NCI-H345 treated with DMSO at 0.1 percent for 48 hours (cell line): ENCODE results near the gene NFATC2IP.

Experiments used
- DNase-seq: peaks from one replicate; lab custom pipeline; 2025; ENCODE audit not compliant: unreplicated experiment; lab: John Stamatoyannopoulos, UW

Gene NFATC2IP

DNA sequence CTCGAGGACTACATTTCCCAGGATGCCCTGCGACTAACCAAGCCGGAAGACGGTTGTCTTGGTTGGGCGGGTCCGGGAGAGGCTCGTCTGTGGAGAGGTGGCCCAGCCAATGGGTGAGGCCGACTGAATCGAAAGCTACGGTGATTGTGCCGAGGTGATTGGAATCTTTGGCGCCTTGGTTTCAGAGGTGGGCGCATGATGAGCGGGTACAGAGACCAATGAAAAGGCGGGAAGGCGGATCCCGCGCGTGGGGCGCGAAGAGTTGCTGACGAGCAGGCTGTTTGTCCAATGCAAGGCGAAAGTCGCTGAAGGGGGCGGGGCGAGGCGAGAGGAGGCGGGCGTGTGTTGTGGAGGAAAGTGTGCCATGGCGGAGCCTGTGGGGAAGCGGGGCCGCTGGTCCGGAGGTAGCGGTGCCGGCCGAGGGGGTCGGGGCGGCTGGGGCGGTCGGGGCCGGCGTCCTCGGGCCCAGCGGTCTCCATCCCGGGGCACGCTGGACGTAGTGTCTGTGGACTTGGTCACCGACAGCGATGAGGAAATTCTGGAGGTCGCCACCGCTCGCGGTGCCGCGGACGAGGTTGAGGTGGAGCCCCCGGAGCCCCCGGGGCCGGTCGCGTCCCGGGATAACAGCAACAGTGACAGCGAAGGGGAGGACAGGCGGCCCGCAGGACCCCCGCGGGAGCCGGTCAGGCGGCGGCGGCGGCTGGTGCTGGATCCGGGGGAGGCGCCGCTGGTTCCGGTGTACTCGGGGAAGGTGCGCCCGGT, at the start of gene NFATC2IP:
Gene NFATC2IP, plus strand, starts transcription at position 290 of the 762 bp plus-strand sequence. Its CDS starts 75 bp downstream, at position 365.
- DNase-seq: peak; percentile 100

DNA sequence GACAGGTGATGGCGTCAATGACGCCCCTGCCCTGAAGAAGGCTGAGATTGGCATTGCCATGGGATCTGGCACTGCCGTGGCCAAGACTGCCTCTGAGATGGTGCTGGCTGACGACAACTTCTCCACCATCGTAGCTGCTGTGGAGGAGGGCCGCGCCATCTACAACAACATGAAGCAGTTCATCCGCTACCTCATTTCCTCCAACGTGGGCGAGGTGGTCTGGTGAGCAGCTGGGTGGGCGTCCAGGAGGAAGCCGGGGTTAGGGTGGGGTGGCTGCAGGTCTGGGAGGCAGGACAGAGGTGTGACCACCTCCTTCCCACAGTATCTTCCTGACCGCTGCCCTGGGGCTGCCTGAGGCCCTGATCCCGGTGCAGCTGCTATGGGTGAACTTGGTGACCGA, 48.9 kb upstream of the NFATC2IP start:
- no peak for DNase-seq

DNA sequence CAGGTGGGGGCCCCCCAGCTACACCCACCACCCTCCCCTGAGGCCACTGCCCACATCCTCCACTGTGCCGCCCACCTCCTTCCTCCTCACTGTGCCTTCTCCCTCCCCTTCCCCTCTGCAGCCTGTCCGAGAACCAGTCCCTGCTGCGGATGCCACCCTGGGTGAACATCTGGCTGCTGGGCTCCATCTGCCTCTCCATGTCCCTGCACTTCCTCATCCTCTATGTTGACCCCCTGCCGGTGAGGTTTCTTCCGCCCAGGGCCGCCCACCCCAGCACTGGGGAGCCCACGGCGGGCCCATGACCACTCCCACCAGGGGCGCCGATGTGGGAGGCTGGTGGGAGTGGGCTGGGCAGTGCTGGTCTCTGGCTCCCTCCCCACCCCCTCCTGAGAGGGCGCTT, 47.8 kb upstream of the NFATC2IP start:
- no peak for DNase-seq

DNA sequence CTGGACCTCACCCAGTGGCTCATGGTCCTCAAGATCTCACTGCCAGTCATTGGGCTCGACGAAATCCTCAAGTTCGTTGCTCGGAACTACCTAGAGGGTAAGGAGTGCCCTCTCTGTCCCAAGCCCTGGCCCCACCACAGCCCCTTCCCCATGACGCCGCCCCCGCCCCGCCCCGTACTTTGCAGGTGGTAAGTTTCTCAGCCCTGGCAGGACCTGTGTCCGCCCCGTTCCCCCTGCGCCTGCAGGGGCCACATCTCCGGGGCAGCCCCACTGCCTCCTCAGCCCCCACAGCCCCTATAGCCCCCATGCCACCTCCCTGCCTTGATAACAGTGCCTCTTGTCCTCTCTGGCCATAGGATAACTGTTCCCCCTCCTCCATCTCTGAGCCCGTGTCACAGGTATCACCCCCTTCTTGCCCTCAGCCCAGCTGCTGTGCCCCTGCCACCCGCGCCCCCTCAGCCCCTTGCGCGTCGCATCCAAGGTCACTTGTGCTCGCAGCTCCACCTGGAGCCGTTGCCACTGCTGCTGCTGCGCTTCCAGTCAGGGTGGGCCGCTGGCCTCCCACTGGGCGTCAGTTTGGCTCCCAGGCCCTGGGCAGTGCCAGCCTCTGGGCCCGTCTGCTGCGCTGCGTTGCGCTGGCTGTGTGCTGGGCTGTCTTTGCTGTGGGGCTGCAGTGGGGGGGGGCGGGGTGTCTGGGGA, 47.2 kb upstream of the NFATC2IP start:
- no peak for DNase-seq

DNA sequence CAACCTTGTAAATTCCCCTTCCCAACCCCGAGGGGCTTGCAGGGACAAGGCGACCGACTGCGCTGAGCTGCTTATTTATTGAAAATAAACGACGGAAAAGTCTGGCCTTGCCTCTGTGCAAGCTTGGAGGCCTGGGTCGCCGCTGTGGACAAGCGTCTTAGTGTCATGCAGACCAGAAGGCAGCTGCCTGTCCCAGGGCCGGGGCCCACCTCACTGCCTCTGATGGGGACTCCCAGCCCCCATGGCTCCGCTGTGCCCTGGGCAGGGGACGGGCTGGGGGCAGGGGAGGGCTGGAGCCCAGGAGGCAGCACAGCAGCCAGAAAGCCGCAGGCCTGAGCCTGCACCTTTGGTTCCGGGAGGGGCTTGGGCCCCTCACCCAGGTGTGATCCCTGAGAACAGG, 46.4 kb upstream of the NFATC2IP start:
- DNase-seq: no peak

GRCh38 chr16:28904828-28905227, 45.9 kb upstream of the NFATC2IP start:
- no peak for DNase-seq

GRCh38 chr16:28905229-28905754, 45.4 kb upstream of the NFATC2IP start:
- DNase-seq: no peak

DNA sequence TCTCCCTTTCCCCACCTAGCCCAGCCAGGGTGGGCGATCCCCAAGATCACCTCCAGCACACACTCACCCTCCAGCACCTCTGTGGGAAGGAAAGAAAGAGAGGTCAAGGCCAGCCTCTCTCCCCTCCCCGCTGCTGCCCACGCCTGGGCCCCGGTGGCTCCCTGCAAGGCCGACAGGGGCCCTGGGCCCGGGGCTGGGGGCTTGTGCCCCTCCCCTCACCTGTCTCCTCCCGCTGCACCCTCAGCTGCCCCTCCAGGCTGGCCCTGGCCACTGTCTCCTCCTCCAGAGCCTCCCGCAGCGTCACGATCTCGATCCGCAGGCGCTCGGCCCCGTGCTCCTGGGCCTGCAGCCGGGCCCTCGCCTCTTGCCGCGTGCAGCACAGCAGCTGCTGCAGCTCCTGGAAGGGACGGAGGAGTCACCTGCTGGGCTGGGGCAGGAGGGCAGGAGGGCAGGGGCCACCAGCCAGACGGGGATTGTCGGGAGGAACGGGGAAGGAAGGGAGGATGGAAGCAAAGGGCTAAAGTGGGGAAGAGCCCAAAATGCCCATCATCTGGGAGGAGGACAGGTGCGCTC, 44.9 kb upstream of the NFATC2IP start:
- no peak for DNase-seq

DNA sequence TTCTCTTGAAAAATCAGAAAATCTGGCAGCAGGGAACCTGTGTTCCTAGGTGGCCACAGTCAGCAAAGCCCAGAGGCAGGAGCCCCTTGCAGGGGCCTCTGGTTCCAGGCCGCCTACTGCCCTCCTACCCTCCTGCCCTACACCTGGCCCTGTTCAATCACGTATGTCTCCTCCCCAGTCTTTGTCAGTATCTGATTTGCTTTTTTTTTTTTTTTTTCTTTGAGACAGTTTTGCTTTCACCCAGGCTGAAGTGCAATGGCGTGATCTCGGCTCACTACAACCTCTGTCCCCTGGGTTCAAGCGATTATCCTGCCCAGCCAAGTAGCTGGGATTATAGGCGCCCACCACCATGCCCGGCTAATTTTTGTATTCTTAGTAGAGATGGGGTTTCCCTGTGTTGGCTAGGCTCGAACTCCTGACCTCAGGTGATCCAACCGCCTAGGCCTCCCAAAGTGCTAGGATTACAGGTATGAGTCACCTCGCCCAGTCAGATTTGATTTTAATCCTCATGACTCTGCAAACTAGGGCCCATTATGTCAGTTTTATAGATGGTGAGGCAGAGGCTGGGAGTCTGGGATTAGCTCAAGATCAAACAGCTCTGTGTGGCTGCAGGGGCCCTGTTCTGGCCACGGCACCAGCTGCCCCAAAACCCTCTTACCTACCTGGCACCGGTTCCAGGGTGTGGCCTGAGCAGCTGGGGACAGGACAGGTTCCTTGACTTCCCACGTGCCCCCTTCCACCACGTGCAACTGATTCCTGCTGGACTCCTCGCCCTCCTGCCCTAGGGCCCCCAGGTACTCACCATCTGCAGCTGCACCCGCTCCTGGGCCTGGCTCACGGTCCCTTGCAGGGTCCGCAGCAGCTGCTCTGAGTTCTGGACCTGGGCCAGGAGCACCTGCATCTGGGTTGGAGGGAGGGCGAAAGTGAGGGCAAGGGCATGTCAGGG, 40.4 kb upstream of the NFATC2IP start:
- no peak for DNase-seq

- no peak for DNase-seq
Observed at GRCh38 chr16:28912558-28912957, 38.2 kb upstream of the NFATC2IP start.

GRCh38 chr16:28913946-28914724, 36.6 kb upstream of the NFATC2IP start:
- peak; percentile 3 for DNase-seq

DNA sequence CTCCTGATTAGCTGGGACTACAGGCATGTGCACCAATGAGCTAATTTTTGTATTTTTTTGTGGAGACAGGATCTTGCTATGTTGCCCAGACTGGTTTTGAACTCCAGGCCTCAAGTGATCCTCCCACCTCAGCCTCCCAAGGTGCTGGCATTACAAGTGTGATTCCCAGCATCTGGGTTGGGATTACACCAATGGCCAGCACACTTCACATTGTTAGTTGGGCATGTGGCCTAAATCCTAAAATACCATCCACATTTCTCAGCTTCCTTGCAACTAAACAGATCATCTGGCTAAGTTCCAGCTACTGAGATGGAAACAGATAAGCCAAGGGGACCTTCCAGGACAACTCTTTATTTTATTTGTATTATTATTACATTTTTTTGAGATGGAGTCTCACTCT, 35.6 kb upstream of the NFATC2IP start:
- no peak for DNase-seq

- no peak for DNase-seq
Observed at GRCh38 chr16:28917095-28917494, 33.6 kb upstream of the NFATC2IP start.

- no peak for DNase-seq
Observed at GRCh38 chr16:28918698-28919097, 32.0 kb upstream of the NFATC2IP start.

DNA sequence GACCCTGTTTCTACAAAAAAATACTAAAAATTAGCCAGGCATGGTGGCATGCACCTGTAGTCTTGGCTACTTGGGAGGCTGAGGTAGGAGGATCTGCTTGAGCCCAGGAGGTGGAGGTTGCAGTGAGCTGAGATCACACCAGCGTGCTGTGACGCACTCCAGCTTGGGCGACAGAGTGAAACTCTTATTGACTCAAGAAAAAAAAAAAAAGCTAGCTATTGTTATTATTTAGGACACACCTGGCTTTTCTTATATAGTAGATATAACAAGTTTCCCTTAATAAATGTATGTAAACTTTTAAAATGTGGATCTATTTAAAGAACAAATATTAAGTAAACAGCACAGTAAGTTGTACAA, 27.5 kb upstream of the NFATC2IP start:
- no peak for DNase-seq

- DNase-seq: peak; percentile 32
Observed at GRCh38 chr16:28923652-28924398, 26.9 kb upstream of the NFATC2IP start.

- DNase-seq: no peak
Observed at GRCh38 chr16:28924399-28924761, 26.4 kb upstream of the NFATC2IP start.

DNA sequence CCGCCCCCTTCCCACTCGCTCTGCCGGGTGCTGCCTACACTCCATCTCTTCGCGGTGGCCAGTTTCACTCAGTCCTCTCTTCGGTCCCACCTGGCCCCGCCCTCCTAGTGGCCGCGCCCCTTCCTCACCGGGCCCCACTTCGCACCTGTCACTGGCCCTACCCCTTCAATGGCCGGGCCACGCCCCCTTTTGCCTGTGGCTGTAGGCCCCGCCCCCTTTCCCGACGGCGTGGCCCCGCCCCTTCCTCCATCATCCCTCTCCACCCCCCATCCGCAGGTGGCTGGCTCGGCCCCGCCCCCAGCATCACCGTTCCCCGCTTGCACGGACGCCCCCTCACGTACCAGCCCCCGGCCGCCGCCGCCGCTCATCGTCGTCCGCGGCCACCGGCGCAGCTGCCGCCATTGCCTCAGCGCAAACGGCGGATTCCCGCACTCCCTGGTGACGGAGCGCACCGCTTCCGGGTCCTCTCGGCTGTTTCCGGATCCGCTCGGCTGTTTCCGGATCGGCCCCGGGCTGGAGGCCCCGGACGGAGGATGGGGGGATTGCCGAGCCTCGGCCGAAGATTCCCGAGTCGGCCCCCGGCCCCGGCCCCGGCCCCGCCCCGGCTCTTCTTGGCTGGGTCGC, 25.9 kb upstream of the NFATC2IP start, which contains the start of gene RABEP2:
Gene RABEP2, minus strand, starts transcription at position 477 of the 624 bp plus-strand sequence. Its CDS starts 75 bp downstream, at position 402.
- DNase-seq: peak; percentile 99
